Measurements from ENCODE around the gene CRNKL1.

The CRNKL1 gene

DNA sequence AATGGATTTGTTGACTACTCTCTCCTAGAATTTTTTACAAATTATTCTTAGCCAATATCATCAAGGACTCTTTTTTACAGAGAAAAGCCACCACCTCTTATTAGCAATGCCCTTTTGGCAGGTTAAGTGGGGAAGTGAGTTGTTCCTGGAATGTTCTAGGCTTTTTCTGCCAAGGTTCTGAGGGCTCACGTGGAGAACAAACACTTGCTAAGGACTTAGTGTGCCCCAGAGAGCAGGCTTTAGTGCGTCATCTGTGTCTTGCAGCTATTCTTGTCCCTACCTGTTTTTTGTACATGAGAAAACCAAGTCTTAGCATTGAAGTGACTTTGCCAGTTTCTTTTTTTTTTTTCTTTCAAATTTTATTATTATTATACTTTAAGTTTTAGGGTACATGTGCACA, 33.5 kb upstream of the CRNKL1 start:
- WGBS, 2 donors (ENCODE audit: extremely low coverage in 2 of 2, insufficient read length in 2 of 2, insufficient replicate concordance in 1 of 2) = no CpG with 5 or more reads among the region's 2 CpGs

DNA sequence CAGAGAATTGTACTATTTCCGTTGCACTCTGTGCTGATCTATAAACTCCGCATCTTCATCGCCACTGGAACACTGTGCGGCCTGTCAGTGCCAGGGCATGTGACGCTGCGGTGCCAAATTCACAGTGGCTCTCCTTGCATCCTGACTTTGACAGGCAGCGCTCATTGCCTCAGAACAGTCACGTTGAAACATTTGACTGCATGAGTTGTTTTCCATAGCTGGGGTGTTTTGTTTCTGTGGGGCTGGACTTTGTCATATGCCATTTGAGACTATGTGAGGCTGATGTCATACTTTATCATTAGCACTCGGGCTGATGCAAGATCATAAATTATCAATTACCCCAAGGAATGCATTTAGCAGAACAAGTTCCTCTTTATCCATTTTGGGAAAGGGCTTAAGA, 32.8 kb upstream of the CRNKL1 start:
- Histone ChIP-seq H3K9me3 (replicated peaks in 1 of 2; ENCODE audit: control insufficient read depth in 2 of 2, insufficient read depth in 1 of 2, low read depth in 1 of 2, low read length in 2 of 2) (no peaks in the 10 kb centered on the region), H2BK120ac (ENCODE audit: low read depth, low read length) (no peak overlapping the region), H4K8ac (ENCODE audit: low read depth, low read length) (no peak overlapping the region), H3K27ac (replicated peaks; ENCODE audit: low read length) (no peak overlapping the region), H3K4me1 (ENCODE audit: control insufficient read depth in 2 of 2, insufficient read depth in 1 of 2, low read depth in 1 of 2, low read length in 2 of 2) (no peaks in the 10 kb centered on the region), H3K4me3 (ENCODE audit: low read length in 2 of 2) (no peak overlapping the region), H3K27me3 (ENCODE audit: control insufficient read depth in 3 of 3, insufficient read depth in 3 of 3, low read depth in 1 of 3, low read length in 3 of 3) (peaks cover 0 to 18% (median 0%) of the 10 kb centered on the region in 3 experiments), H3K79me1 (ENCODE audit: low read depth, low read length) (no peaks in the 10 kb centered on the region), H2AFZ (ENCODE audit: low read length) (no peak overlapping the region), H2BK15ac (ENCODE audit: low read length) (no peak overlapping the region), H3K14ac (ENCODE audit: low read length) (no peak overlapping the region), H3K18ac (ENCODE audit: low read length) (no peak overlapping the region), H3K4ac (ENCODE audit: low read length) (no peak overlapping the region), H3K9ac (ENCODE audit: low read depth, low read length, poor library complexity) (peak overlapping the region; percentile 47), H2AK5ac (ENCODE audit: low read depth, low read length) (no peak overlapping the region), H3K36me3 (replicated peaks in 1 of 2; ENCODE audit: control insufficient read depth in 2 of 2, insufficient read depth in 2 of 2, low read length in 2 of 2) (no peaks in the 10 kb centered on the region), H4K91ac (ENCODE audit: low read depth, low read length, poor library complexity) (no peak overlapping the region), H2BK5ac (ENCODE audit: low read length) (no peak overlapping the region), H3K4me2 (ENCODE audit: insufficient read depth, low read length, poor library complexity, severe bottlenecking) (no peak overlapping the region), H2BK12ac (ENCODE audit: low read length) (no peak overlapping the region), H3K23ac (ENCODE audit: low read depth, low read length, poor library complexity) (no peak overlapping the region)
- WGBS, 2 donors (ENCODE audit: extremely low coverage in 2 of 2, insufficient read length in 2 of 2, insufficient replicate concordance in 1 of 2) = no CpG with 5 or more reads among the region's 9 CpGs
- no peak for DNase-seq (ENCODE audit: low spot score)

More for the DNA sequence above, 33.5 kb upstream of the CRNKL1 start:
- Histone ChIP-seq H2BK5ac (ENCODE audit: low read length) (no peak overlapping the region), H2AK5ac (ENCODE audit: low read depth, low read length) (no peak overlapping the region), H3K14ac (ENCODE audit: low read length) (no peak overlapping the region), H3K18ac (ENCODE audit: low read length) (no peak overlapping the region), H3K4me3 (ENCODE audit: low read length in 2 of 2) (no peak overlapping the region), H2AFZ (ENCODE audit: low read length) (no peak overlapping the region), H3K9me3 (replicated peaks in 1 of 2; ENCODE audit: control insufficient read depth in 2 of 2, insufficient read depth in 1 of 2, low read depth in 1 of 2, low read length in 2 of 2) (no peaks in the 10 kb centered on the region), H4K8ac (ENCODE audit: low read depth, low read length) (no peak overlapping the region), H2BK120ac (ENCODE audit: low read depth, low read length) (no peak overlapping the region), H3K4ac (ENCODE audit: low read length) (no peak overlapping the region), H4K91ac (ENCODE audit: low read depth, low read length, poor library complexity) (no peak overlapping the region), H3K4me1 (ENCODE audit: control insufficient read depth in 2 of 2, insufficient read depth in 1 of 2, low read depth in 1 of 2, low read length in 2 of 2) (no peaks in the 10 kb centered on the region), H3K27me3 (ENCODE audit: control insufficient read depth in 3 of 3, insufficient read depth in 3 of 3, low read depth in 1 of 3, low read length in 3 of 3) (peaks cover 0 to 15% (median 0%) of the 10 kb centered on the region in 3 experiments), H3K36me3 (replicated peaks in 1 of 2; ENCODE audit: control insufficient read depth in 2 of 2, insufficient read depth in 2 of 2, low read length in 2 of 2) (no peaks in the 10 kb centered on the region), H3K9ac (ENCODE audit: low read depth, low read length, poor library complexity) (no peak overlapping the region), H2BK12ac (ENCODE audit: low read length) (no peak overlapping the region), H3K79me1 (ENCODE audit: low read depth, low read length) (no peaks in the 10 kb centered on the region), H3K27ac (replicated peaks; ENCODE audit: low read length) (no peak overlapping the region), H3K23ac (ENCODE audit: low read depth, low read length, poor library complexity) (no peak overlapping the region), H2BK15ac (ENCODE audit: low read length) (no peak overlapping the region), H3K4me2 (ENCODE audit: insufficient read depth, low read length, poor library complexity, severe bottlenecking) (no peak overlapping the region)
- DNase-seq (ENCODE audit: low spot score) = no peak

- no peak overlapping the region for H3K9ac ChIP-seq (ENCODE audit: low read depth, low read length, poor library complexity)
- H4K91ac ChIP-seq (ENCODE audit: low read depth, low read length, poor library complexity) = no peak overlapping the region
- H2BK5ac ChIP-seq (ENCODE audit: low read length) = no peak overlapping the region
- no peak overlapping the region for H2AFZ ChIP-seq (ENCODE audit: low read length)
- H3K4me2 ChIP-seq (ENCODE audit: insufficient read depth, low read length, poor library complexity, severe bottlenecking) = no peak overlapping the region
- peak overlapping the region; percentile 11 for H3K18ac ChIP-seq (ENCODE audit: low read length)
- H2BK15ac ChIP-seq (ENCODE audit: low read length) = no peak overlapping the region
- no peak overlapping the region for H2BK12ac ChIP-seq (ENCODE audit: low read length)
- no peak overlapping the region for H4K8ac ChIP-seq (ENCODE audit: low read depth, low read length)
- H3K4ac ChIP-seq (ENCODE audit: low read length) = no peak overlapping the region
- H3K36me3 ChIP-seq (replicated peaks in 1 of 2; ENCODE audit: control insufficient read depth in 2 of 2, insufficient read depth in 2 of 2, low read length in 2 of 2) = no peaks in the 10 kb centered on the region
- H3K4me3 ChIP-seq (ENCODE audit: low read length in 2 of 2) = no peak overlapping the region
- no peak overlapping the region for H3K23ac ChIP-seq (ENCODE audit: low read depth, low read length, poor library complexity)
- H3K79me1 ChIP-seq (ENCODE audit: low read depth, low read length) = no peaks in the 10 kb centered on the region
- H3K27ac ChIP-seq (replicated peaks; ENCODE audit: low read length) = no peak overlapping the region
- peaks cover 0 to 18% (median 0%) of the 10 kb centered on the region in 3 experiments for H3K27me3 ChIP-seq (ENCODE audit: control insufficient read depth in 3 of 3, insufficient read depth in 3 of 3, low read depth in 1 of 3, low read length in 3 of 3)
- no peaks in the 10 kb centered on the region for H3K9me3 ChIP-seq (replicated peaks in 1 of 2; ENCODE audit: control insufficient read depth in 2 of 2, insufficient read depth in 1 of 2, low read depth in 1 of 2, low read length in 2 of 2)
- no peak overlapping the region for H2AK5ac ChIP-seq (ENCODE audit: low read depth, low read length)
- H2BK120ac ChIP-seq (ENCODE audit: low read depth, low read length) = no peak overlapping the region
- no peaks in the 10 kb centered on the region for H3K4me1 ChIP-seq (ENCODE audit: control insufficient read depth in 2 of 2, insufficient read depth in 1 of 2, low read depth in 1 of 2, low read length in 2 of 2)
- H3K14ac ChIP-seq (ENCODE audit: low read length) = no peak overlapping the region
- no peak for DNase-seq (ENCODE audit: low spot score)
- no CpG with 5 or more reads among the region's 8 CpGs for WGBS, 2 donors (ENCODE audit: extremely low coverage in 2 of 2, insufficient read length in 2 of 2, insufficient replicate concordance in 1 of 2)
Observed at GRCh38 chr20:20084296-20084752, 32.1 kb upstream of the CRNKL1 start.

GRCh38 chr20:20083807-20084206, 31.5 kb upstream of the CRNKL1 start:
- no CpG with 5 or more reads among the region's 3 CpGs for WGBS, 2 donors (ENCODE audit: extremely low coverage in 2 of 2, insufficient read length in 2 of 2, insufficient replicate concordance in 1 of 2)
- Histone ChIP-seq H3K18ac (ENCODE audit: low read length) (no peak overlapping the region), H3K4me2 (ENCODE audit: insufficient read depth, low read length, poor library complexity, severe bottlenecking) (no peak overlapping the region)

More at GRCh38 chr20:20083807-20084206, 31.5 kb upstream of the CRNKL1 start:
- no peak overlapping the region for H2BK12ac ChIP-seq (ENCODE audit: low read length)
- no peak overlapping the region for H2BK15ac ChIP-seq (ENCODE audit: low read length)
- no peaks in the 10 kb centered on the region for H3K36me3 ChIP-seq (replicated peaks in 1 of 2; ENCODE audit: control insufficient read depth in 2 of 2, insufficient read depth in 2 of 2, low read length in 2 of 2)
- H4K8ac ChIP-seq (ENCODE audit: low read depth, low read length) = no peak overlapping the region
- H3K23ac ChIP-seq (ENCODE audit: low read depth, low read length, poor library complexity) = no peak overlapping the region
- no peak overlapping the region for H3K9ac ChIP-seq (ENCODE audit: low read depth, low read length, poor library complexity)
- no peaks in the 10 kb centered on the region for H3K79me1 ChIP-seq (ENCODE audit: low read depth, low read length)
- peaks cover 0 to 23% (median 0%) of the 10 kb centered on the region in 3 experiments for H3K27me3 ChIP-seq (ENCODE audit: control insufficient read depth in 3 of 3, insufficient read depth in 3 of 3, low read depth in 1 of 3, low read length in 3 of 3)
- no peak overlapping the region for H3K14ac ChIP-seq (ENCODE audit: low read length)
- H2AK5ac ChIP-seq (ENCODE audit: low read depth, low read length) = no peak overlapping the region
- no peak overlapping the region for H3K27ac ChIP-seq (replicated peaks; ENCODE audit: low read length)
- no peak overlapping the region for H2AFZ ChIP-seq (ENCODE audit: low read length)
- peak; percentile 21 for DNase-seq (ENCODE audit: low spot score)
- H3K4me3 ChIP-seq (ENCODE audit: low read length in 2 of 2) = no peak overlapping the region
- H2BK5ac ChIP-seq (ENCODE audit: low read length) = no peak overlapping the region
- no peak overlapping the region for H2BK120ac ChIP-seq (ENCODE audit: low read depth, low read length)
- no peak overlapping the region for H4K91ac ChIP-seq (ENCODE audit: low read depth, low read length, poor library complexity)
- H3K4ac ChIP-seq (ENCODE audit: low read length) = no peak overlapping the region
- no peaks in the 10 kb centered on the region for H3K9me3 ChIP-seq (replicated peaks in 1 of 2; ENCODE audit: control insufficient read depth in 2 of 2, insufficient read depth in 1 of 2, low read depth in 1 of 2, low read length in 2 of 2)
- H3K4me1 ChIP-seq (ENCODE audit: control insufficient read depth in 2 of 2, insufficient read depth in 1 of 2, low read depth in 1 of 2, low read length in 2 of 2) = no peaks in the 10 kb centered on the region

All from neuronal stem cell (in vitro differentiated cells).